Mesendoderm (in vitro differentiated cells): Measurements from ENCODE around the gene SLC6A5.

Experiments used
- DNase-seq: peaks from one replicate; pipeline ENCODE4 v3.0.0; 2013
- H2AK5ac ChIP-seq: 2 replicates; pipeline ENCODE4 v1.6.1; 2013; ENCODE audit warnings: low read length, inconsistent platforms
- H2BK120ac ChIP-seq: 2 replicates; pipeline ENCODE4 v1.6.1; 2013; ENCODE audit warnings: low read depth, mild to moderate bottlenecking, low read length, moderate library complexity, mixed read lengths
- H2BK15ac ChIP-seq: replicated peaks from 2 replicates; pipeline ENCODE4 v1.6.1; 2013; ENCODE audit warnings: low read depth, mild to moderate bottlenecking, moderate library complexity
- H2BK5ac ChIP-seq: 2 replicates; pipeline ENCODE4 v1.6.1; 2013; ENCODE audit warnings: low read length, inconsistent platforms
- H3K18ac ChIP-seq: 2 replicates; pipeline ENCODE4 v1.6.1; 2013; ENCODE audit warnings: mild to moderate bottlenecking, low read length, mixed read lengths
- H3K23ac ChIP-seq: one replicate; pipeline ENCODE4 v1.6.1; 2013; ENCODE audit warnings: low read length
- H3K27ac ChIP-seq: 2 replicates; pipeline ENCODE4 v1.5.1; 2013; ENCODE audit warnings: low read depth, mild to moderate bottlenecking, inconsistent platforms, low read length, moderate library complexity
- H3K27me3 ChIP-seq: 2 replicates; pipeline ENCODE4 v1.6.1; 2013; ENCODE audit warnings: low read length, control low read depth, mild to moderate bottlenecking, inconsistent platforms; ENCODE audit not compliant: insufficient read depth, poor library complexity
- H3K36me3 ChIP-seq: 2 replicates; pipeline ENCODE4 v1.6.1; 2013; ENCODE audit warnings: low read length, inconsistent platforms; ENCODE audit not compliant: control insufficient read depth, insufficient read depth
- H3K4ac ChIP-seq: one replicate; pipeline ENCODE4 v1.6.1; 2013; ENCODE audit warnings: low read depth, mild to moderate bottlenecking, low read length, moderate library complexity
- H3K4me1 ChIP-seq: 2 replicates; pipeline ENCODE4 v1.6.1; 2013; ENCODE audit warnings: low read depth, low read length, inconsistent platforms; ENCODE audit not compliant: control insufficient read depth
- H3K4me2 ChIP-seq: 2 replicates; pipeline ENCODE4 v1.6.1; 2013; ENCODE audit warnings: low read length
- H3K4me3 ChIP-seq: 2 replicates; pipeline ENCODE4 v1.5.1; 2013; ENCODE audit warnings: mild to moderate bottlenecking, low read length
- H3K56ac ChIP-seq: one replicate; pipeline ENCODE4 v1.6.1; 2013; ENCODE audit warnings: low read length
- H3K79me1 ChIP-seq: 2 replicates; pipeline ENCODE4 v1.6.1; 2013; ENCODE audit warnings: low read length, inconsistent platforms
- H3K79me2 ChIP-seq: 2 replicates; pipeline ENCODE4 v1.6.1; 2013; ENCODE audit warnings: mild to moderate bottlenecking, low read length; ENCODE audit not compliant: control insufficient read depth, insufficient read depth
- H3K9ac ChIP-seq: 2 replicates; pipeline ENCODE4 v1.6.1; 2013; ENCODE audit warnings: low read length, inconsistent platforms
- H4K5ac ChIP-seq: one replicate; pipeline ENCODE4 v1.6.1; 2013; ENCODE audit warnings: low read length
- H4K8ac ChIP-seq: one replicate; pipeline ENCODE4 v1.6.1; 2013; ENCODE audit warnings: low read depth, mild to moderate bottlenecking, control low read depth, low read length, moderate library complexity
- WGBS: extraction: QIAGEN DNeasy Blood & Tissue Kit; methylation state at CpG from one replicate; pipeline ENCODE4 v1.1.7; 2013; ENCODE audit warnings: low lambda C conversion rate, missing lambda C conversion rate; ENCODE audit not compliant: insufficient coverage; ENCODE audit errors: extremely low coverage; 5-methylcytosine and 5-hydroxymethylcytosine counted together

SLC6A5 gene

DNA sequence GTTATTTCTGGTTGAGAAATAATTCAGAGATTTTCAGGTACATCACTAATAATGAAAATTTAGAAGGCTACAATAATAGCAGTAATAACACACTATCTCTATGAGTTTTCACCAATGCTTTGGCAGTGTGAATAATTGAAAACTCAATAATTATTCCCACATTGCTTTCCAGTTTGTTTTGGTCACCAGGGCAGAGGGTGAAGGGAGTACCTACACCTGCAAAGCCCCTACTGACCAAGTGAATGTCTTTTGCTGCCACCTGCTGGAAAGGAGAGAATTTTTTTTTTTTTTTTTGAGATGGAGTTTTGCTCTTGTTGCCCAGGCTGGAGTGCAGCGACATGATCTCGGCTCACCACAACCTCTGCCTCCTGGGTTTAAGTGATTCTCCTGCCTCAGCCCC lies 73.2 kb downstream of the SLC6A5 start:
- no peak overlapping the region for H3K18ac ChIP-seq
- no peaks in the 10 kb centered on the region for H3K36me3 ChIP-seq
- H2BK15ac ChIP-seq, result no peak overlapping the region
- H3K27me3 ChIP-seq, result peaks cover 35% of the 10 kb centered on the region
- H3K4ac ChIP-seq, result no peak overlapping the region
- no peak overlapping the region for H3K4me3 ChIP-seq
- no peak overlapping the region for H3K27ac ChIP-seq
- no peak overlapping the region for H4K8ac ChIP-seq
- no CpG with 5 or more reads among the region's 2 CpGs for WGBS
- H3K79me1 ChIP-seq, result no peaks in the 10 kb centered on the region
- no peak overlapping the region for H3K56ac ChIP-seq
- H3K4me1 ChIP-seq, result peaks cover 3% of the 10 kb centered on the region
- no peak overlapping the region for H3K9ac ChIP-seq
- H4K5ac ChIP-seq, result no peak overlapping the region
- no peak overlapping the region for H2BK5ac ChIP-seq
- no peak overlapping the region for H2AK5ac ChIP-seq
- no peak overlapping the region for H3K4me2 ChIP-seq
- peak; percentile 63 for DNase-seq
- no peak overlapping the region for H3K23ac ChIP-seq
- H3K79me2 ChIP-seq, result no peaks in the 10 kb centered on the region
- no peak overlapping the region for H2BK120ac ChIP-seq

DNA sequence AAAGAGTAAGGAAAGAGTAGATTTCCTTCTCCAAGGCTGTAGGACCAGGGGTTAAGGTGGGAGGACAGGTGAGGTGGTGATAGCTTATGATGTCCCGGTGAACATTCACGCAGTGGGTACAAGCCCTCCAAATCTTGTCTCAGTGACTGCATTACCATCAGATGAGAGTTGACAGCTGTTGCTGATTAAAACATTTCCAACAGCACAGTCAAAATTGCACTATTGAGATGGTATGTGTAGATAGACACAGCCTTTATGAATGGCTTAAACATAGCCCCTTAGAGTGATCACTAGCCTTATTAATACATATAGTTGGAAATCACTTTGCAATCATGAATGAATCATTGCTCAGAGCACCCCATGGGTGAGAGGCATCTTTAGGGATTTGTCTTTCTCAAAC lies 77.2 kb downstream of the SLC6A5 start:
- H3K79me2 ChIP-seq, result no peaks in the 10 kb centered on the region
- H3K27me3 ChIP-seq, result peaks cover 1% of the 10 kb centered on the region
- H3K4me1 ChIP-seq, result no peaks in the 10 kb centered on the region
- no peak overlapping the region for H4K8ac ChIP-seq
- no peaks in the 10 kb centered on the region for H3K79me1 ChIP-seq
- WGBS, result no CpG with 5 or more reads among the region's 2 CpGs
- no peak overlapping the region for H2AK5ac ChIP-seq
- H3K27ac ChIP-seq, result no peak overlapping the region
- no peak overlapping the region for H3K4ac ChIP-seq
- no peak overlapping the region for H3K9ac ChIP-seq
- no peak overlapping the region for H3K4me3 ChIP-seq
- DNase-seq, result no peak
- H3K18ac ChIP-seq, result no peak overlapping the region
- no peaks in the 10 kb centered on the region for H3K36me3 ChIP-seq
- H4K5ac ChIP-seq, result no peak overlapping the region
- no peak overlapping the region for H3K4me2 ChIP-seq
- no peak overlapping the region for H3K23ac ChIP-seq
- no peak overlapping the region for H2BK15ac ChIP-seq
- H3K56ac ChIP-seq, result no peak overlapping the region
- H2BK5ac ChIP-seq, result no peak overlapping the region
- no peak overlapping the region for H2BK120ac ChIP-seq

DNA sequence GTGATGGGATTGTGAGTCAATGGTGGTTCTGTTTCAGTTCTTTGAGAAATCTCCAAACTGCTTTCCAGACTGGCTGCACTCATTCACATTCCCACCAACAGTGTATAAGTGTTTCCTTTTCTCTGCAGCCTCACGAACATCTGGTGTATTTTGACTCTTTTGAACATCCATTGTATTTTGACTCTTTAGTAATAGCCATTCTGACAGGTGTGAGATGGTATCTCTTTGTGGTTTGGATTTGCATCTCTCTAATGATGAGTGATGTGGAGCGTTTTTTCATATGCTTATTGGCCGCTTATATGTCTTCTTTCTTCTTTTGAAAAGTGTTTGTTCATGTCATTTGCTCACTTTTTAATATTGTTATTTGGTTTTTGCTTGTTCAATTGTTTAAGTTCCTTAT lies 89.4 kb downstream of the SLC6A5 start:
- H4K8ac ChIP-seq, result no peak overlapping the region
- no peaks in the 10 kb centered on the region for H3K4me1 ChIP-seq
- no peak overlapping the region for H2BK5ac ChIP-seq
- no peak overlapping the region for H3K56ac ChIP-seq
- H2BK15ac ChIP-seq, result no peak overlapping the region
- H3K36me3 ChIP-seq, result no peaks in the 10 kb centered on the region
- no peak overlapping the region for H3K9ac ChIP-seq
- no peaks in the 10 kb centered on the region for H3K79me2 ChIP-seq
- no peak overlapping the region for H3K27ac ChIP-seq
- H3K4me2 ChIP-seq, result no peak overlapping the region
- no peak for DNase-seq
- no peak overlapping the region for H2BK120ac ChIP-seq
- H3K79me1 ChIP-seq, result no peaks in the 10 kb centered on the region
- no peak overlapping the region for H3K4me3 ChIP-seq
- H3K27me3 ChIP-seq, result no peaks in the 10 kb centered on the region
- no peak overlapping the region for H2AK5ac ChIP-seq
- H3K18ac ChIP-seq, result no peak overlapping the region
- no peak overlapping the region for H4K5ac ChIP-seq
- WGBS, result no CpG with 5 or more reads among the region's 3 CpGs
- H3K4ac ChIP-seq, result no peak overlapping the region
- no peak overlapping the region for H3K23ac ChIP-seq

DNA sequence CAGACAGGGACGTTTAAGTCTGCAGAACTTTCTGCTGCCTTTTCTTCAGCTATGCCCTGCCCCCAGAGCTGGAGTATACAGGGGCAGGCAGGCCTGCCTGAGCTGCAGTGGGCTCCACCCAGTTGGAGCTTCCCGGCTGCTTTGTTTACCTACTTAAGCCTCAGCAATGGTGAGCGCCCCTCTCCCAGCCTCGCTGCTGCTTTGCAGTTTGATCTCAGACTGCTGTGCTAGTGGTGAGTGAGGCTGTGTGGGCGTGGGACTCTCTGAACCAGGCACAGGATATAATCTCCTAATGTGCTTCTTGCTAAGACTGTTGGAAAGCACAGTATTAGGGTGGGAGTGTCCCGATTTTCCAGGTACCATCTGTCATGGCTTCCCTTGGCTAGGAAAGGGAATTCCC lies 108.5 kb downstream of the SLC6A5 start:
- no peaks in the 10 kb centered on the region for H3K36me3 ChIP-seq
- no peak overlapping the region for H3K4me2 ChIP-seq
- no peaks in the 10 kb centered on the region for H3K79me1 ChIP-seq
- no peak overlapping the region for H3K4me3 ChIP-seq
- H2BK15ac ChIP-seq, result no peak overlapping the region
- H3K23ac ChIP-seq, result no peak overlapping the region
- H3K56ac ChIP-seq, result no peak overlapping the region
- no peak overlapping the region for H4K5ac ChIP-seq
- H3K4ac ChIP-seq, result no peak overlapping the region
- H4K8ac ChIP-seq, result no peak overlapping the region
- no peak for DNase-seq
- H3K27ac ChIP-seq, result no peak overlapping the region
- H3K79me2 ChIP-seq, result no peaks in the 10 kb centered on the region
- H3K4me1 ChIP-seq, result no peaks in the 10 kb centered on the region
- H2BK120ac ChIP-seq, result no peak overlapping the region
- no peak overlapping the region for H2AK5ac ChIP-seq
- H3K27me3 ChIP-seq, result no peaks in the 10 kb centered on the region
- H3K9ac ChIP-seq, result no peak overlapping the region
- no CpG with 5 or more reads among the region's 6 CpGs for WGBS
- H2BK5ac ChIP-seq, result no peak overlapping the region
- no peak overlapping the region for H3K18ac ChIP-seq
